HUDEP-2 (cell line): ENCODE data around the gene CUTA.

Experiments
- DNase-seq, 76 experiments: peaks; one replicate each; lab custom pipeline; 2025; ENCODE audit not compliant: unreplicated experiment in 76 of 76; lab: John Stamatoyannopoulos, UW

CUTA gene

GRCh38 chr6:33424855-33425667 is 7.2 kb upstream of the CUTA start:
- peak in 48 of 76 experiments; percentile 16 to 68 (median 42) for DNase-seq

GRCh38 chr6:33423777-33424176 is 5.9 kb upstream of the CUTA start:
- no peak for DNase-seq

- DNase-seq, result no peak
These were observed 3.4 kb upstream of the CUTA start for GRCh38 chr6:33421344-33421643.

- peak in 16 of 76 experiments; percentile 10 to 68 (median 40) for DNase-seq
These were observed 2.8 kb upstream of the CUTA start for GRCh38 chr6:33420491-33421343.

GRCh38 chr6:33419580-33420490 is 1.9 kb upstream of the CUTA start, which contains the start of gene SYNGAP1:
SYNGAP1 (plus strand) TSS chr6:33420065; CDS start chr6:33420265, 200 bp downstream.
- DNase-seq, result peak in 48 of 76 experiments; percentile 8 to 76 (median 44)

- DNase-seq, result peak in 2 of 76 experiments; percentile 22
These were observed 884 bp upstream of the CUTA start for GRCh38 chr6:33418690-33419291.

- DNase-seq, result peak in 2 of 76 experiments; percentile 15 to 29
These were observed 592 bp downstream of the CUTA start for GRCh38 chr6:33417128-33417902.

- DNase-seq, result no peak
These were observed 1.4 kb downstream of the CUTA start for GRCh38 chr6:33416386-33417127.

- DNase-seq, result no peak
These were observed 2.1 kb downstream of the CUTA start for GRCh38 chr6:33415831-33416230.

GRCh38 chr6:33414592-33415271 is 3.2 kb downstream of the CUTA start:
- DNase-seq, result peak in 8 of 76 experiments; percentile 11 to 46 (median 23)

GRCh38 chr6:33413241-33414120 is 4.4 kb downstream of the CUTA start:
- DNase-seq, result no peak

- no peak for DNase-seq
These were observed 5.5 kb downstream of the CUTA start for GRCh38 chr6:33412140-33413009.

GRCh38 chr6:33411632-33412005 is 6.3 kb downstream of the CUTA start:
- no peak for DNase-seq

GRCh38 chr6:33410711-33411631 is 6.9 kb downstream of the CUTA start, which contains the start of gene PHF1:
PHF1 (plus strand) TSS chr6:33411014; CDS start chr6:33412264, 1,250 bp downstream.
- DNase-seq, result peak in 55 of 76 experiments; percentile 59 to 100 (median 86)
